ENCODE results near the gene CNPY4.
A peak's percentile ranks its signal among the peaks of the same experiment; 100 is the strongest.

The CNPY4 gene

DNA sequence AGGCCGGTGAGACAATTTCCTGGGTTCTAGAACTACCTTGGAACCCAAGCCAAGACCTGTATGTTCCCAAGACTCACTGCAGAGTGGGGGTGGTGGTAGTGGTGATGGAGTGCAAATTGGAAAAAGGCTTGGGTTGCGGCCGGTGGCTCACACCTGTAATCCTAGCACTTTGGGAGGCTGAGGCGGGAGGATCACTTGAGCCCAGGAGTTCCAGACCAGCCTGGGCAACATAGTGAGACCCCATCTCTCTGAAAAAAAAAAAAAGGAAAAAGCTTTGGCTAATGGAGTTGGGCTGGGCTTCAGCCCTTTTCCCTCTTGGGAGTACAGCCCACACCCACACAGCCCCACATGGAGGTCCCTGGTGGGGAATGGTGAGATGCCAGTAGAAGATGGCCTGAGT is 13.9 kb upstream of the CNPY4 start:
- CTCF ChIA-PET, result no interaction called here
- TF ChIP-seq, protein P1, sequence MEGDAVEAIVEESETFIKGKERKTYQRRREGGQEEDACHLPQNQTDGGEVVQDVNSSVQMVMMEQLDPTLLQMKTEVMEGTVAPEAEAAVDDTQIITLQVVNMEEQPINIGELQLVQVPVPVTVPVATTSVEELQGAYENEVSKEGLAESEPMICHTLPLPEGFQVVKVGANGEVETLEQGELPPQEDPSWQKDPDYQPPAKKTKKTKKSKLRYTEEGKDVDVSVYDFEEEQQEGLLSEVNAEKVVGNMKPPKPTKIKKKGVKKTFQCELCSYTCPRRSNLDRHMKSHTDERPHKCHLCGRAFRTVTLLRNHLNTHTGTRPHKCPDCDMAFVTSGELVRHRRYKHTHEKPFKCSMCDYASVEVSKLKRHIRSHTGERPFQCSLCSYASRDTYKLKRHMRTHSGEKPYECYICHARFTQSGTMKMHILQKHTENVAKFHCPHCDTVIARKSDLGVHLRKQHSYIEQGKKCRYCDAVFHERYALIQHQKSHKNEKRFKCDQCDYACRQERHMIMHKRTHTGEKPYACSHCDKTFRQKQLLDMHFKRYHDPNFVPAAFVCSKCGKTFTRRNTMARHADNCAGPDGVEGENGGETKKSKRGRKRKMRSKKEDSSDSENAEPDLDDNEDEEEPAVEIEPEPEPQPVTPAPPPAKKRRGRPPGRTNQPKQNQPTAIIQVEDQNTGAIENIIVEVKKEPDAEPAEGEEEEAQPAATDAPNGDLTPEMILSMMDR (conservative IDR thresholded peaks at IDR 0.05; ENCODE audit: low read depth), result no peak
- no peak for DNase-seq (ENCODE audit: low spot score)
- peak overlapping the region; percentile 36 for H3K27ac ChIP-seq
- POLR2A ChIA-PET (ENCODE audit: low non-redundant PET), result no interaction called here

DNA sequence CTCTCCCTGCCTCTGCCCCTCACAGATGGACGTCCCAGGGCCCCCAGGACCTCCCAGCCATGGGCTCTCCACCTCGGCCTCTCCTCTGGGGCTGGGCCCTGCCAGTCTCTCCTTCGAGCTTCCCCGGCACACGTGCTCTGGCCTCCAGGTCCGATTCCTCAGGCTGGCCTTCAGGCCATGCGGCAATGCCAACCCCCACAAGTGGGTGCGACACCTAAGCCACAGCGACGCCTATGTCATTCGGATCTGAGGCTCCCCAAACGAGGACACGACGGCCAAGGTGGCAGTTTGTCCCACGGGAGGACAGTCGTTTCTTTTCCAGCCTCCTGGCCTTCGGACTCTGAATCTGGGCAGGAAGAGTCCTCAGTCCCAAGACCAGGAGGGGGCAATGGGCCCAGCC is 12.8 kb upstream of the CNPY4 start:
- POLR2A ChIA-PET (ENCODE audit: low non-redundant PET), result no interaction called here
- TF ChIP-seq, protein P1 (conservative IDR thresholded peaks at IDR 0.05; ENCODE audit: low read depth), result no peak
- CTCF ChIA-PET, result interaction anchor here (0.6 kb wide), 1 partner anchor 301 kb away, joined by 3 read pairs; no protein-coding TSS in a partner anchor
- H3K27ac ChIP-seq, result peak overlapping the region; percentile 36
- no peak for DNase-seq (ENCODE audit: low spot score)

DNA sequence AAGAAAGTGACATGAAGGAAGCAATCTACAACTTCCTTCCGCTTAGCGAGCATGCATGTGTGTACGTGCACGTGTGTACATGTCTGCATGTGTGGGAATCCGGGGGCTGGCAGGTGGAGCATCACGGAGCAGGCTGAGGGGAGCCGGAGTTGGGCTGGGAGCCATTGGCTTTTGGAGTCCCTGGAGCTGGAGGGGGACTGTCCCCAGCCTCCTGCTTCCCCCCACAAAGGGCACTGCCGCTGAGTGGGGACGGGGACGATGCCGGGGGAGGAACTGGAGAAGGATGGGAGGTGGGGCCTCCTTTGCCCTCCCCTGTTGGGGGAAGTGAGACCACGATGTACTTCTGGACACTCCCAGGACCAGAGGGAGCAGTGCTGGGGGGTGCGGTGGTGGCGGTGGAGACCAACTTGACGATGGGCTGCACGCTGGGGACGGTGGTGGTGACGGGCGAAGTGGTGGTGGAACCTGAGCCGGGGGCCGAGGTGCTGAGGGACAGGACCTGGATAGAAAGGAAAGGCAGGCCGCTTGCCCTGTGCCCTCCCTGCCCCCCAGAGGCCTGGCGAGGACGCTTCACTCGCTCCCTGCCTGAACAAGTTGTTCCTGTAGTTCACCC is 12.2 kb upstream of the CNPY4 start:
- CTCF ChIA-PET, result no interaction called here
- TF ChIP-seq, protein P1 (conservative IDR thresholded peaks at IDR 0.05; ENCODE audit: low read depth), result no peak
- peak overlapping the region; percentile 36 for H3K27ac ChIP-seq
- POLR2A ChIA-PET (ENCODE audit: low non-redundant PET), result no interaction called here
- DNase-seq (ENCODE audit: low spot score), result no peak

DNA sequence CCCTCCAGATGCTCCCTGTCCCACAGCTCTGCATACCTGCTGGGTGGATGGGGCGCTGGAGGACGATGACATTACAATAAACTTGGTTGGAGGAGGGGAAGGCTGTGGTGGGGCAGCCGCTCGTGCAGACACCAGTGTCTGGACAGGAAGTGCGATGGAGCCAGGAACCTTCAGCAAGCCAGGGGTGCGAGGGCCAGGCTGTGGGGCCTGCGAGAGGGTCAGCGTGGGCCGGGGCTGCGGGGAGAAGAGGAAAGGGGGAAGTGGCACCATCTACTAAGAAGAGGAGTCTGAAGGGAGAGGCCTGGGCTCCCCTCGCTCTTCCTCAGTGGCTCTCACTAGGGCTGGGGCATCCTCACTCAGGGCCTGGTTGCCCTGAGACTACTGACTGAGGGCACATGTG is 11.5 kb upstream of the CNPY4 start:
- ChIA-PET POLR2A (ENCODE audit: low non-redundant PET) (no interaction called here), CTCF (interaction anchor here (0.7 kb wide), 1 partner anchor 38 kb away, joined by 4 read pairs; no protein-coding TSS in a partner anchor)
- TF ChIP-seq, protein P1 (conservative IDR thresholded peaks at IDR 0.05; ENCODE audit: low read depth), result no peak
- DNase-seq (ENCODE audit: low spot score), result no peak
- H3K27ac ChIP-seq, result peak overlapping the region; percentile 36

DNA sequence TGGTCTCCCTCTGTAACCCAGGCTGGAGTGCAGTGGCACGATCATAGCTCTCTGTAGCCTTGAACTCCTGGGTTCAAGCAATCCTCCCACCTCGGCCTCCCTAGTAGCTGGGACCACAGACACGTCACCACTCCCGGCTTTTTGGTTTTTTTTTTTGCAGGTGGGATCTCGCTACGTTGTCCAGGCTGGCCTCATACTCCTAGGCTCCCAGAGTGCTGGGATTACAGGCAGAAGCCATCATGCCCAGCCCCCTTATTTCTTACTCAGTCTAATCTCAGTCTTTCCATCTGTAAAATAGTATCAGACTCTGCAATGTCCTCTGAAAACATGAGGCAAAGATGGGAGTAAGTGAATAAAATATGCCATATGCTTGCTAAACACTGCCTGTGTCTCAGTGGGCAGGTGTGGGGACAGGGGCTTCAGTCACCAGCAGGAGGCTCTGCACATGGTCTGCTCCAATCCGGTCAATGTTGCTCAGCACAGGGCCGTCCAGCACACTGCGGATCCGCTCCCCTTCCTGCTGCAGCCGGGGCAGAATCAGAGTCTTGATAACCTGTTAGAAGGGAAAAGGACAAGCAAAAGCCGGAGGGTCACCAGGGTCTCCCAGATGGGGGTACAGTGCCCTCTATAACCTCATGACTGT is 9.8 kb upstream of the CNPY4 start:
- ChIA-PET CTCF (no interaction called here), POLR2A (ENCODE audit: low non-redundant PET) (no interaction called here)
- TF ChIP-seq, protein P1 (conservative IDR thresholded peaks at IDR 0.05; ENCODE audit: low read depth), result no peak
- no peak for DNase-seq (ENCODE audit: low spot score)
- H3K27ac ChIP-seq, result peak overlapping the region; percentile 36

DNA sequence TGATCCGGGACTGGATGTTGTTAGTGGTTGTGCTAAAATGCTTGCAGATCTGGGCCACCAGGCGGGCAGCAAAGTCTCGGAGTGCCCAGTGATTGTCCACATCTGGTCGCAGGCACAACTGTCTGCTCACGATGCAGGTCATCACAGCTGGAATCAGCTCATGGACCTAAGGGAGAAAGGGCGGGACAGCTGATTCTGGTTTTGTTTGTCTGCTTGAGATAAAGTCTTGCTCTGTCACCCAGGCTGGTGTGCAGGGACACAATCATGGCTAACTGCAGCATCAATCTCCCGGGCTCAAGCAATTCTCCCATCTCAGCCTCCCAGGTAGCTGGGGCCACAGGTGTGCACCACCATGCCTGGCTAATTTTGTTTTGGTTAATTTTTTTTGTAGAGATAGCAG is 8.3 kb upstream of the CNPY4 start:
- peak overlapping the region; percentile 36 for H3K27ac ChIP-seq
- TF ChIP-seq, protein P1 (conservative IDR thresholded peaks at IDR 0.05; ENCODE audit: low read depth), result no peak
- ChIA-PET CTCF (no interaction called here), POLR2A (ENCODE audit: low non-redundant PET) (no interaction called here)
- DNase-seq (ENCODE audit: low spot score), result no peak
